ENCODE data around the gene PPIG.
"Not testable (repeated sequence)": the region's sequence is repeated elsewhere in the genome, so short reads cannot be mapped to it uniquely, and the experiment has no call there.

PPIG gene

DNA sequence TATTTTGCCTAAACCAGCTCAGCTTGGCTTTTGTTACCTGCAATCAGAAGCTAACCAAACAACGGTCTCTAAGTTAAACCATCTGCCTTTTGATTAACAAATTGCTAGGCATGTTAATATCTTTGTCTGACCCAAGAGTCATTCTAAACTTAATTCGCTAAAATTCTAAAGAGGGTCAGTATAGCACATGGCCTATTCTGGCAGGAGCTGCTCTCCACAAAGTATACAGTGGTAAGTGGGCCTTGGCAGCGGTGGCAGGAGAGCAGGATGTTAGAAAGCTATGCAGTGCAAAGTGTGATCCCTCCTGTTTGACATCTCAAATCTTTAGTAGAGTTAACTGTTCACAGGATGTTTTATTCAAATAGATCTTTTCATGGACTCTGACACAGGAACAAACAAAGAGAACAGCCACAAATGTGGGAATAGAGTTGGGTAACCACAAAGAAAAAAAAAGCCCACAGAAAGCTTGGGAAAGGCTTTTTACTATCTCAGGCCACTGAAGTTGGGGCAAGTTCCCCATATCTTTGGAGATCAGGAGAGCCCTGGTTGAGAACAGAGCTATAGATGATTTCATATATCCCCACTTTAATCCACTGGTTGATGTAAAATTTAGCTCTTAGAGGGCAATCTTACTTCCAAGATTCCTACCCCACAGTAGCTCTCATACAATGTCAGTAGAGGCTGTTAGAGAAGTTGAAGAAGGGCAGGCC is 99.4 kb downstream of the PPIG start:
- Histone ChIP-seq H3K9me3 (ENCODE audit: insufficient read depth, low read length) (peaks cover 10% of the 10 kb centered on the region; the same call in 1 of the 2 replicates), H3K9ac (ENCODE audit: insufficient read length, low read depth) (no peak overlapping the region), H3K4me1 (ENCODE audit: insufficient read depth, insufficient read length) (no peaks in the 10 kb centered on the region), H3K36me3 (ENCODE audit: insufficient read depth, insufficient read length, low read length) (no peaks in the 10 kb centered on the region), H3K4me3 (ENCODE audit: insufficient read length, low read depth) (no peak overlapping the region), H3K27me3 (ENCODE audit: insufficient read depth, insufficient read length) (no peaks in the 10 kb centered on the region)
- no peak for TF ChIP-seq ZNF274 (IDR thresholded peaks at IDR 0.05; ENCODE audit: low read depth, low read length)
- DNase-seq (ENCODE audit: low read depth, low spot score) = no peak

DNA sequence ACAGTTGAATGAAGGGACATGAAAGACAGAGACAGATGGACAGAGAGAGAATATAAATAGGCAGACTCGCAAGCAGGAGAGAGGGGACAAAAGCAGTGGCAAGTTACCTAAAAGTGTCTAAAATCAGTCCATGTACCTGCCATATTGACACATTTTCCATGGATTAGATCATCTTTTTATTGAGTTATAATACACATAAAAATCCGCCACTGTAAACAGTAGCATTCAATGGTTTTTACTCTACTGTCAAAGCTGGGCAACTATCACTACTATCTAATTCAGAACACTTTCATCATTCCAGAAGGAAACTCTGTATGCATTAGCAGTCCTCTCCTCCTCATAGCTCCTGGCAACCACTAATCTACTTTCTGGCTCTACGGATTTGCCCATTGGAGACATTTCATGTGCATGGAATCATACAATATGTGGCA is 100.0 kb downstream of the PPIG start:
- H3K36me3 ChIP-seq (ENCODE audit: insufficient read depth, insufficient read length, low read length) = no peaks in the 10 kb centered on the region
- peaks cover 10% of the 10 kb centered on the region; the same call in 1 of the 2 replicates for H3K9me3 ChIP-seq (ENCODE audit: insufficient read depth, low read length)
- no peaks in the 10 kb centered on the region for H3K27me3 ChIP-seq (ENCODE audit: insufficient read depth, insufficient read length)
- no peaks in the 10 kb centered on the region for H3K4me1 ChIP-seq (ENCODE audit: insufficient read depth, insufficient read length)
- H3K9ac ChIP-seq (ENCODE audit: insufficient read length, low read depth) = no peak overlapping the region
- H3K4me3 ChIP-seq (ENCODE audit: insufficient read length, low read depth) = no peak overlapping the region
- no peak for TF ChIP-seq SUZ12 (IDR thresholded peaks at IDR 0.05; ENCODE audit: extremely low read depth, insufficient read depth, insufficient read length)
- no peak for TF ChIP-seq YY1 (IDR thresholded peaks at IDR 0.05; ENCODE audit: insufficient read depth, insufficient read length)
- no peak for TF ChIP-seq ZNF274 (IDR thresholded peaks at IDR 0.05; ENCODE audit: low read depth, low read length)
- no peak for DNase-seq (ENCODE audit: low read depth, low spot score)

DNA sequence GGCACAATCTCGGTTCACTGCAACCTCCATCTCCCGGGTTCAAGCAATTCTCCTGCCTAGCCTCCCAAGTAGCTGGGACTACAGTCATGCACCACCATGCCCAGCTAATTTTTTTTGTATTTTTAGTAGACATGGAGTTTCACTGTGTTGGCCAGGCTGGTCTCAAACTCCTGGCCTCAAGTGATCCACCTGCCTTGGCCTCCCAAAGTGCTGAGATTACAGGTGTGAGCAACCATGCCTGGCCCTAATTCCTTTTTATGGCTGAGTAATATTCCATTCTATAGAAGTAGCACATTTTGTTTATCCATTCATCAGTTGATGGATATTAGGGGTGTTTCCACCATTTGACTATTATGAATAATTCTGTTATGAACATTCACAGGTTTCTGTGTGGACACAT is 100.6 kb downstream of the PPIG start:
- peaks cover 10% of the 10 kb centered on the region; the same call in 1 of the 2 replicates for H3K9me3 ChIP-seq (ENCODE audit: insufficient read depth, low read length)
- H3K36me3 ChIP-seq (ENCODE audit: insufficient read depth, insufficient read length, low read length); H3K27me3 ChIP-seq (ENCODE audit: insufficient read depth, insufficient read length): not testable (repeated sequence)

DNA sequence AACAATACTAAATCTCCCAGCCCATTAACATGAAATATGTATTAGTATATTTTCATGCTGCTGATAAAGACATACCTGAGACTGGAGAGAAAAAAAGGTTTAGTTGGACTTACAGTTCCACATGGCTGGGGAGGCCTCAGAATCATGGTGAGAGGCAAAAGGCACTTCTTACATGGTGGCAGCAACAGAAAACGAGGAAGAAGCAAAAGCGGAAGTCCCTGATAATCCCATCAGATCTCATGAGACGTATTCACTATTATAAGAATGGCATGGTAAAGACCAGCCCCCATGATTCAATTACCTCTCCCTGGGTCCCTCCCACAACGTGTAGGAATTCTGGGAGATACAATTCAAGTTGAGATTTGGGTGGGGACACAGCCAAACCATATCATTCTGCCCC is 102.7 kb downstream of the PPIG start:
- not testable (repeated sequence) for H3K9ac ChIP-seq (ENCODE audit: insufficient read length, low read depth); H3K4me3 ChIP-seq (ENCODE audit: insufficient read length, low read depth); H3K27me3 ChIP-seq (ENCODE audit: insufficient read depth, insufficient read length); H3K4me1 ChIP-seq (ENCODE audit: insufficient read depth, insufficient read length); DNase-seq (ENCODE audit: low read depth, low spot score); H3K36me3 ChIP-seq (ENCODE audit: insufficient read depth, insufficient read length, low read length)
- peaks cover 10% of the 10 kb centered on the region; the same call in 1 of the 2 replicates for H3K9me3 ChIP-seq (ENCODE audit: insufficient read depth, low read length)

More for the DNA sequence above, 100.6 kb downstream of the PPIG start:
- H3K4me3 ChIP-seq (ENCODE audit: insufficient read length, low read depth); DNase-seq (ENCODE audit: low read depth, low spot score); H3K4me1 ChIP-seq (ENCODE audit: insufficient read depth, insufficient read length); H3K9ac ChIP-seq (ENCODE audit: insufficient read length, low read depth): not testable (repeated sequence)

DNA sequence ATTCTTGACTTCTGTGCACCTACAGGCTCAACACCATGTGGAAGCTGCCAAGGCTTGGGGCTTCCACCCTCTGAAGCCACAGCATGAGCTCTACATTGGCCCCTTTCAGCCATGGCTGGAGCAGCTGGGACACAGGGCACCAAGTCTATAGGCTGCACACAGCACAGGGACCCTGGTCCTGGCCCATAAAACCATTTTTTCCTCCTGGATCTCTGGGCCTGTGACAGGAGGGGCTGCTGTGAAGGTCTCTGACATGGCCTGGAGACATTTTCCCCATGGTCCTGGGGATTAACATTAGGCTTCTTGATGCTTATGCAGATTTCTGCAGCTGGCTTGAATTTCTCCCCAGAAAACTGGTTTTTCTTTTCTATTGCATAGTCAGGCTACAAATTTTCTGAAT is 103.8 kb downstream of the PPIG start:
- DNase-seq (ENCODE audit: low read depth, low spot score); H3K4me1 ChIP-seq (ENCODE audit: insufficient read depth, insufficient read length); H3K36me3 ChIP-seq (ENCODE audit: insufficient read depth, insufficient read length, low read length); H3K4me3 ChIP-seq (ENCODE audit: insufficient read length, low read depth); H3K27me3 ChIP-seq (ENCODE audit: insufficient read depth, insufficient read length); H3K9ac ChIP-seq (ENCODE audit: insufficient read length, low read depth): not testable (repeated sequence)
- peaks cover 10% of the 10 kb centered on the region; the same call in 1 of the 2 replicates for H3K9me3 ChIP-seq (ENCODE audit: insufficient read depth, low read length)

DNA sequence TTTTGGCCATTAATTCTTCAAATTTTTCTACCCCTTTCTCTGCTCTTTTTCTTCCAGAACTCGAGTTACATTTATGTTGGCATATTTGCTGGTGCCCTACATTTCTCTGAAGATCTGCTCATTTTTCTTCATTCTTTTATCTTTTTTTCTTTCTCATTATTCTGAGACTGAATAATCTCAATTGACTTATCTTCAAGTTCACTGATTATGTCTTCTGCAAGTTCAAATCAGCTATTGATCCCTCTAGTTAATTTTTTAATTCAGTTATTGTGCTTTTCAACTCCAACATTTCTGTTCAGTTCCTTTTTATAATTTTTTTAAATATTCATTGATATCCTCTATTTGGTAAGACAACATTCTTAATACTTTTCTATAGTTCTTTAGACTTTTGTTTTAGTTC is 106.8 kb downstream of the PPIG start:
- no peak overlapping the region for H3K9ac ChIP-seq (ENCODE audit: insufficient read length, low read depth)
- H3K27me3 ChIP-seq (ENCODE audit: insufficient read depth, insufficient read length) = peaks cover 4% of the 10 kb centered on the region
- DNase-seq (ENCODE audit: low read depth, low spot score) = no peak
- H3K4me3 ChIP-seq (ENCODE audit: insufficient read length, low read depth) = no peak overlapping the region
- peaks cover 10% of the 10 kb centered on the region; the same call in 1 of the 2 replicates for H3K9me3 ChIP-seq (ENCODE audit: insufficient read depth, low read length)
- TF ChIP-seq ZNF274 (IDR thresholded peaks at IDR 0.05; ENCODE audit: low read depth, low read length) (no peak), SUZ12 (IDR thresholded peaks at IDR 0.05; ENCODE audit: extremely low read depth, insufficient read depth, insufficient read length) (no peak), YY1 (IDR thresholded peaks at IDR 0.05; ENCODE audit: insufficient read depth, insufficient read length) (no peak)
- H3K36me3 ChIP-seq (ENCODE audit: insufficient read depth, insufficient read length, low read length) = peaks cover 5% of the 10 kb centered on the region
- no peaks in the 10 kb centered on the region for H3K4me1 ChIP-seq (ENCODE audit: insufficient read depth, insufficient read length)

Data from NT2/D1 (cell line).